GM21423 (cell line): ENCODE data around the gene PAPSS2.

ENCODE experiments used
- ATAC-seq: cut with Tn5 transposase; IDR thresholded peaks from one replicate; pipeline ENCODE4 v1.9.1; 2021; ENCODE audit warnings: mild to moderate bottlenecking, moderate library complexity; ENCODE audit not compliant: unreplicated experiment

The PAPSS2 gene

DNA sequence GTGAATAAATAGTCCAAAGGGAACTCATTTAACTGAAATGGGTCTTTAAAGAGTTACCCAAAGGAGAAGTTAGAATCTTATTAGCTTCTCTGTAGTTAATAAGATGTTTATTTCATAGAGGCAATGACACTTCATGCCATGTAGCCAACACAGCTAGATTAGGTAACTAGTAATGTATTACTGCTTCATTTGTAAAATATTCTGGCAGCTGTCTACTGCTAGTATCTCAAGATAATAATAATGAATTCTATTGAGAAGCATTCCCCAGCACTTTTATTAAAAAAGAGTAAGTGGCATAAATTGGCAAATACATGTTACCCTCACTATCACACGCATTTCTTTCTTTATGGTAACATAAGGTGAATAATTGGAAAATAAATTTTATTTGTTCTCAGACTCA lies 10.1 kb downstream of the PAPSS2 start:
- no peak for ATAC-seq

GRCh38 chr10:87670586-87670985 lies 10.9 kb downstream of the PAPSS2 start:
- no peak for ATAC-seq

GRCh38 chr10:87671139-87671815 lies 11.6 kb downstream of the PAPSS2 start:
- no peak for ATAC-seq

- ATAC-seq: no peak
Observed at GRCh38 chr10:87672551-87672950, 12.9 kb downstream of the PAPSS2 start.

DNA sequence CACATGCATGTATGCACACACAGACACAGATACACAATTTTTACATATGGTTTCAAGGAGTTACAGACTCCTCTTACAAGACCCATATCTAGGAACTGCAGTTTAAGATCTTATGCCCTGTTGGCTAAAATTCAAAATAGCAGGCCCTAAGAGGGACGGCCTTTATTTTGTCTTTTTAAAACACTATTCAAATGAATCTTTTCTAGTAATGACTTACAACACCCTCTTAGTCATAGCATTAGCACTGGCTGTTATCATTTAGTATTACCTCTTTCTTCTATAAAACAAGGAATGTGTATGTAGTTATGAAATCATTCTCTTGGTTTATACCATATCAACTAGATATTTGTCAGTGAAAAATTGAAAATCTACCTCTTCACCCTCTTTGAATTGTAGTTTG lies 15.3 kb downstream of the PAPSS2 start:
- no peak for ATAC-seq

DNA sequence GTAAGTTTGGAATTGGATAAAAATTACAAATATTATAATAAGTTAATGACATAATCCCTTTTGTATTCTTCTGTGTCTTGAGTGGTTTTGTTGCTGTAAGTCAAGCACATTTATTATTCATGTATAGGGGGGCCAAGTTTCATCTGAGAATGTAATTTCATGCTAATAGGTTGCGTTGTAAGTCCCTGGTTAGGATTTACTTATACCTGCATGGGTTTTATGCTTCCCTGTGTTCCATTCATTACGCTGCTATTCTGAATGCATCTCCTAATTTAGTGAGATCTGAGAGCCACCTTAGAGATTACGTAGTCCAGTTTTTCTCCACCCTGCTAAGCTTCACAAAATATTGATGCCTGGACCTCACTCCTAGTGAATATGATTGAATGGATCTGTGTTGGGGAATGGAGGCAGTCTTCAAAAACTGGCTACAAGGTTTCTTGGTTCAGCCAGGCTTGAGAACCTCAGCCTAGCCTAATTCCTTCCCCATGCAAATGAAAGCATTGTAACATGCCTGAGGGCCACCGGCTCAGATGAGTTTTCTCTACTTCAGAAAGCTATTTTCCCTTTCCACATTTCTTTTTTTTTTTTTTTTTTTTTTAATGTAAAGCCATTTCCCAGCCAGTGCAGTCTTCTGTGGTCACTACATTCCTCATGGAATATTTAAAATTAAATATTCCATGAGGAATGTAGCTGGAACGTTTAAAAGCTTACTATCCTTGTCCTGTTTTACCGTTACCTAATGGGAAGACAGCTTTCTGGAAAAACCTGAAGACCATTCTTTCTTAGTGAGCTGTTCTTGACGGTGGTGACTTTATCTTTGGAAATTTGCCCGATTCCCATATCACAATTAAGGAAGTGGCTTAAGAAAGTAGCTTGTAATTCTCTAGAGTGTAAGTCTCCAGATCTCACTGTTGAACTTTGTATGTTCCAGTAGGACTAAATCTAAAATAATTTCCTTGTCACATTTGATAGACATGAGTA lies 16.0 kb downstream of the PAPSS2 start:
- no peak for ATAC-seq

GRCh38 chr10:87677595-87677994 lies 17.9 kb downstream of the PAPSS2 start:
- no peak for ATAC-seq

DNA sequence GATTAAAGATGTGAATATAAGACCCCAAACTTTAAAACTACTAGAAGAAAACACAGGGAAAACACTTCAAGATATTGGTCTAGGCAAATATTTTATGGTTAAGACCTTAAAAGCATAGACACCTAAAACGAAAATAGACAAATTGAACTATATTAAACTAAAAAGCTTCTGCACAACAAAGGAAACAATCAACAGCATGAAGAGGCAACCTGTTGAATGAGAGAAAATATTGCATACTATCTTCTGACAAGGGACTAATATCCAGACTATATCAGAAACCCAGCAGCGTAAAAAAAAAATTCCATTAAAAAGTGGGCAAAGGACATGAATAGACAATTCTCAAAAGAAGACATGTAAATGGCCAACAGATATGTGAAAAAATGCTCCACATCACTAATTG lies 18.6 kb downstream of the PAPSS2 start:
- ATAC-seq: no peak

- no peak for ATAC-seq
Observed at GRCh38 chr10:87683356-87683755, 23.7 kb downstream of the PAPSS2 start.

- ATAC-seq: no peak
Observed at GRCh38 chr10:87684001-87684638, 24.4 kb downstream of the PAPSS2 start.

DNA sequence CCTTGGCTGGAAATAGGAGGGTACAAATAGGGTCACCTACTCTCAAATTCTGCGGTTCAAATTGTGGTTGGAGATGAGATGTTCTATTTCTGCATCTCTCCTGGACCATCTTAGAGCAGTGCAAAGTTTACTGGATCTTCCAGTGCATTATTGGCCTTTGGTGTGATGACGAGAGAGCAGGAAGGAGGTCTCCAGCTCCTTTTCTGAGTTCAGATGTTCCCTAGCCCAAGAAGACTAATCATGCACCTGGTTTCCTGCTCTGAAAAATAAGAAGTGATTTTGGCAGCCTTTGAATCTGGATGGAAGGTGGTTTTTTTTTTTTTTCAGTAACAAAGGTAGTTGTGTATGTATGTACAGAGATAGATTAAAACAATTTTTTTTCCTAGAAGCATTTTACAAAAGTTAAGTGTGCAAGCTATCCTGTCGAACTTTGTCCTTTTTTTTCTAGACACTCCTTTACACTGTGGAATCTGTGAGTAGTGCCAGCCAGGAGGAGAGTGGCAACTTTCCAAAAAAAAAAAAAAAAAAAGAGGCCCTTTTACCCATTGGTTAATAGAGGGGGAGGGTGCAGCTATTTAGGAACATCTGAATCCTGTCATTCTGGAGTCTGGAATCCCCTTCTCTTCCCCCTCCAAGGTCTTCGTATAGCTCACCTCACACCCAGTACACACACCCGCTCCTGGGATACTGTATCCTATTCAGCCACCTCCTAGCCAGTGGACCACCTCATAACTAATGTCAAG lies 26.3 kb downstream of the PAPSS2 start:
- no peak for ATAC-seq

DNA sequence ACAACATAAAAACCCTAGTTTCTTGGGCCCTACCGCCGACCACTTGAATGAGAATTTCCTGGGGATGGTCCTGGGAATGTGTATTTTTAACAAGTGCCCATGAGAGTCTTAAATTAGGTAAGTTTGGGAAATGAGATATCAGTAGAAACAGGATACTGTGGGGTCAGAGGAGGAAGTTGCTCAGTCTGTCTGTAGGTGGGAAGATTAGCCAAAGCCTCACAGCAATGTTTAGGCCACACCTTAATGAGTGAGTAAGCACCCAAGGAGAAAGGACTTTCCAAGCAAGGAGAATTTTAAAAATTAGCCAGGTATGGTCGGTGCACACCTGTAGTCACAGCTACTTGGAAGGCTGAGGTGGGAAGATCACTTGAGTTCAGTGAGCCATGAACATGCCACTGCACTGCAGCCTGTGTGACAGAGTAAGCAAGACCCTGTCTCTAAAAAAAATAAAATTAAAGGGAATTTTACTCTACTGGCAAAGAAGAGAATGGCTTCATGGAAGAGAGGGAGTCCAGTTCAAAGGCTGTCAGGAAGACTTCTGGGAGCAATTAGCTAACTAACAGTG lies 31.9 kb downstream of the PAPSS2 start:
- no peak for ATAC-seq

- ATAC-seq: no peak
Observed at GRCh38 chr10:87692956-87693484, 33.3 kb downstream of the PAPSS2 start.

DNA sequence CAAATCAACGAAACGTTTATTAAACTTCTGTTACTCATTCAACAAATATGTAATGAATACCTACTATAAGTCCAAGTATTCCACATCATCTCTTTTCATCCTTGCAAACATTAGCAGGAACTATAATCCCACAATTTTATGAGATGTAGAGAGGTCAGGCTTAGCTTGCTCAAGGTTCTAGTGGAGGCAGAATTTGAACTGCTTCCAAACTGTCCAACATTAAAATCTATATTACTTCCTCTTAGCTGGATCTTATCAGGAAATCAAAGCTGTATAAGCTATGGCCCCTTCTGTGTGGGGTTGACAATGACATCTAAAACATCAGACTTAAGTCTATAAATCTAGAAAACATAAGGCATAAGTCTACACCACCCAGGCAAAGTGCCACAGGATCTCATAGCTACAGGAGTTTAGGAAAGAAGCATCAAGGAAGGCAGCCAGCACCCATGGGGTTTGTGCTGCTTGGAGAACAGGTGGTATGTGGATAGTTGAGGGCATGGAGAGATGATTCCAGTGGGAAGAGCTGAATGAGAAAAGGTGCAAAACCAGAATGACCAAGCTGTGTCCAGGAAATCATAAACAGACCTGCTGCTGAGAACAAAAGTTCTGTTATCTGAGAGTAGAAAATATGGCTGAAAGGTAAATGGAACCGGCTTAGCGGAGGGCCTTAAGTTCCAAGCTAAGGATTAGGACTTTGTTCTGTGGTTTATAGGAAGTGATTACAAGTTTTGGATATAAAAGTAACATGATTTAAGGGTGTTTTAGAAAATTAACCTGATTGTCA lies 34.5 kb downstream of the PAPSS2 start:
- no peak for ATAC-seq

- no peak for ATAC-seq
Observed at GRCh38 chr10:87695074-87695473, 35.4 kb downstream of the PAPSS2 start.

DNA sequence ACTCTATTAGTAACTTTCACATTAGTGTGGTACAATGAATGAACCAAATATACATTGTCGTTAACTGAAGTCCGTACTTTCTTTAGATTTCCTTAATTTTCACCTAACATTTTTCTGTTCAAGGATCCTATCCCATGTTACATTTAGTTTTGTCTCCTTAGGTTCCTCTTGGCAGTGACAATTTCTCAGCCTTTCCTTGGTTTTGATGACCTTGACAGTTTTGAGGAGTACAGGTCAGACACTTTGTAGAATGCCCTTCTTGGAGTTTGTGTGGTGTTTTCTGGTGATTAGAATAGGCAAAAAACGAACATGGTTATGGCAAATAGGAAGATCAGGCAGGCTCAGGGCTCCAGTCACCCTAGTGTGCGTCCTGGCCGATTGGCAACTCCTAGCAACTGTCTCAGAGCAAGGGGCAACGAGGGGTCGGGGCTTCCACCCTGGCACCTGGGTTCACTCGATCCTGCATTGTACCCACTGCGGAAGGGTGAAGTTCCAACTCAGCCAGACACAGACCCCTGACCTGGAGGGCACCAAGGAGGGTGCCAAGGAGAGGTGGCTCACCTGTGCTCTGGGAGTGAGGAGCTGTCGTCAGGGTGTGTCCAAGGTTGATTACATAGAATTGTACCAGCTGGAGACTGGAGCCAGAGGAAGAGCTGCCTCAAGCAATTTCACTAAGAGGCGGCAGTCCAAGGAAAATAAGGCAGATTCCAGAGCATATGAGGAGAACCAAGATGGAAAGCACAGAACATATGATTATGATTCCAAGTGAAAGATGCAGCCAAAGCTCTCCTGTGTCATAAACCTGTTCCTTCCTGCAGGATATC lies 37.5 kb downstream of the PAPSS2 start:
- ATAC-seq: no peak

GRCh38 chr10:87700031-87700796 lies 40.5 kb downstream of the PAPSS2 start:
- no peak for ATAC-seq
